SK-N-SH (cell line): ENCODE measurements around the gene EED.
"Not testable (repeated sequence)": the region's sequence is repeated elsewhere in the genome, so short reads cannot be mapped to it uniquely, and the experiment has no call there.

Experiments used
- EZH2phosphoT487 ChIP-seq: fragments of 200-600 bp; sonication (generic); IDR thresholded peaks from 2 replicates; pipeline ENCODE4 v1.6.1; 2017; ENCODE audit warnings: low read depth, mixed run types, mild to moderate bottlenecking, antibody characterized with exemption, moderate library complexity, borderline replicate concordance
- GATA2 ChIP-seq: sonication (generic); formaldehyde crosslinking; IDR thresholded peaks from 2 replicates; pipeline ENCODE4 v1.5.0; 2020; ENCODE audit warnings: mild to moderate bottlenecking, missing genetic modification reagents
- TF ChIP-seq, protein P1 (sequence below): fragments of 200-600 bp; sonication (generic); IDR thresholded peaks from 2 replicates; pipeline ENCODE4 v1.6.1; 2017; ENCODE audit warnings: antibody characterized with exemption, mild to moderate bottlenecking, moderate library complexity

- TF ChIP-seq GATA2 (CRISPR knock-in tag); EZH2phosphoT487: not testable (repeated sequence)
- TF ChIP-seq, protein P1, sequence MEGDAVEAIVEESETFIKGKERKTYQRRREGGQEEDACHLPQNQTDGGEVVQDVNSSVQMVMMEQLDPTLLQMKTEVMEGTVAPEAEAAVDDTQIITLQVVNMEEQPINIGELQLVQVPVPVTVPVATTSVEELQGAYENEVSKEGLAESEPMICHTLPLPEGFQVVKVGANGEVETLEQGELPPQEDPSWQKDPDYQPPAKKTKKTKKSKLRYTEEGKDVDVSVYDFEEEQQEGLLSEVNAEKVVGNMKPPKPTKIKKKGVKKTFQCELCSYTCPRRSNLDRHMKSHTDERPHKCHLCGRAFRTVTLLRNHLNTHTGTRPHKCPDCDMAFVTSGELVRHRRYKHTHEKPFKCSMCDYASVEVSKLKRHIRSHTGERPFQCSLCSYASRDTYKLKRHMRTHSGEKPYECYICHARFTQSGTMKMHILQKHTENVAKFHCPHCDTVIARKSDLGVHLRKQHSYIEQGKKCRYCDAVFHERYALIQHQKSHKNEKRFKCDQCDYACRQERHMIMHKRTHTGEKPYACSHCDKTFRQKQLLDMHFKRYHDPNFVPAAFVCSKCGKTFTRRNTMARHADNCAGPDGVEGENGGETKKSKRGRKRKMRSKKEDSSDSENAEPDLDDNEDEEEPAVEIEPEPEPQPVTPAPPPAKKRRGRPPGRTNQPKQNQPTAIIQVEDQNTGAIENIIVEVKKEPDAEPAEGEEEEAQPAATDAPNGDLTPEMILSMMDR: not testable (repeated sequence)
Observed at GRCh38 chr11:86308710-86309109, 64.2 kb downstream of the EED start.
